Naive thymus-derived CD4-positive, alpha-beta T cell (primary cell): Measurements from ENCODE around the gene IL1RN. TPM values are rescaled to one million over a fixed set of nuclear protein-coding genes. Genes with fewer than 3 reads are reported as not detected.

ENCODE experiments used
- ATAC-seq: fragments of 150-1000 bp; cut with Tn5 transposase; 2 replicates; pipeline ENCODE4 v1.10.0; 2021; ENCODE audit warnings: mild to moderate bottlenecking, moderate library complexity
- CTCF ChIA-PET: fragments of 350-600 bp; sonication (Branson Sonifier 250); formaldehyde crosslinking; loops from one replicate; lab custom pipeline; 2021; ENCODE audit warnings: antibody characterized with exemption; lab: Charles Lee
- POLR2A ChIA-PET: fragments of 350-600 bp; sonication (Branson Sonifier 250); formaldehyde crosslinking; loops from one replicate; lab custom pipeline; 2021; ENCODE audit warnings: antibody characterized with exemption, inconsistent platforms; lab: Charles Lee
- DNase-seq, 9 donors: peaks; one replicate each; pipeline versions ENCODE4 v3.0.0 to v3.0.0-alpha.2; 2020 to 2022; ENCODE audit warnings: mixed read lengths in 1 of 9
- H3K27ac ChIP-seq: one replicate; pipeline ENCODE4 v1.7.0; 2013; ENCODE audit warnings: mild to moderate bottlenecking, low read depth, low read length, moderate library complexity
- H3K27me3 ChIP-seq, 2 donors: one replicate each; pipeline ENCODE4 v1.7.0; 2013; ENCODE audit warnings: low read length in 2 of 2, mild to moderate bottlenecking in 2 of 2, moderate library complexity in 2 of 2; ENCODE audit not compliant: control insufficient read depth in 2 of 2, insufficient read depth in 2 of 2
- H3K36me3 ChIP-seq, 3 experiments: 1 replicate in 2 of 3; 2 replicates in 1 of 3; pipeline ENCODE4 v1.7.0; 2013; ENCODE audit warnings: low read length in 3 of 3, mild to moderate bottlenecking in 3 of 3, moderate library complexity in 1 of 3; ENCODE audit not compliant: insufficient read depth in 3 of 3, control insufficient read depth in 2 of 3
- H3K4me1 ChIP-seq, 2 donors: one replicate each; pipeline ENCODE4 v1.7.0; 2013; ENCODE audit warnings: low read length in 2 of 2, mild to moderate bottlenecking in 2 of 2, moderate library complexity in 1 of 2; ENCODE audit not compliant: control insufficient read depth in 2 of 2, insufficient read depth in 2 of 2
- H3K4me3 ChIP-seq: 2 replicates; pipeline ENCODE4 v1.7.0; 2013; ENCODE audit warnings: mild to moderate bottlenecking, low read length
- H3K9me3 ChIP-seq, 3 experiments: 1 replicate in 2 of 3; 2 replicates in 1 of 3; pipeline ENCODE4 v1.7.0; 2013; ENCODE audit warnings: low read length in 3 of 3; ENCODE audit not compliant: control insufficient read depth in 2 of 3
- H3K27ac Mint-ChIP-seq, 9 donors: one replicate each; pipeline ENCODE4 v1.8.0; 2020 to 2022; ENCODE audit warnings: mixed read lengths in 9 of 9, mild to moderate bottlenecking in 8 of 9, moderate library complexity in 5 of 9, inconsistent platforms in 2 of 9
- H3K27me3 Mint-ChIP-seq, 5 donors: one replicate each; pipeline ENCODE4 v1.8.0; 2021 to 2022; ENCODE audit warnings: mixed read lengths in 5 of 5, mild to moderate bottlenecking in 1 of 5
- H3K36me3 Mint-ChIP-seq, 5 donors: one replicate each; pipeline ENCODE4 v1.8.0; 2020 to 2022; ENCODE audit warnings: mixed read lengths in 5 of 5, mild to moderate bottlenecking in 3 of 5, inconsistent platforms in 1 of 5
- H3K4me1 Mint-ChIP-seq, 7 donors: one replicate each; pipeline ENCODE4 v1.8.0; 2020 to 2022; ENCODE audit warnings: mixed read lengths in 7 of 7, mild to moderate bottlenecking in 3 of 7, inconsistent platforms in 1 of 7
- H3K4me3 Mint-ChIP-seq, 10 donors: one replicate each; pipeline ENCODE4 v1.8.0; 2020 to 2022; ENCODE audit warnings: mild to moderate bottlenecking in 10 of 10, mixed read lengths in 10 of 10, moderate library complexity in 6 of 10, inconsistent platforms in 2 of 10
- H3K9me3 Mint-ChIP-seq, 11 donors: one replicate each; pipeline ENCODE4 v1.8.0; 2020 to 2022; ENCODE audit warnings: mixed read lengths in 11 of 11, mild to moderate bottlenecking in 4 of 11, inconsistent platforms in 1 of 11, moderate library complexity in 1 of 11
- intact Hi-C, 2 donors: fragments of 100-400 bp; cut with micrococcal nuclease; formaldehyde crosslinking; loops; one replicate each; pipeline ENCODE4 v1.15.1; 2023
- polyA plus RNA-seq, 2 donors: library from polyadenylated mRNA; unstranded; fragments of 300-500 nt; fragmentation: Illumina TruSeq; gene quantifications; one replicate each; pipeline ENCODE4 v1.2.3, GENCODE V29; 2021
- total RNA-seq, 6 experiments: library from RNA in 5 of 6; stranded (reverse) in 5 of 6; gene quantifications; 1 replicate in 5 of 6; 2 replicates in 1 of 6; pipeline ENCODE4 v1.2.3 and lab custom pipeline; 2021 to 2026

IL1RN gene, protein sequence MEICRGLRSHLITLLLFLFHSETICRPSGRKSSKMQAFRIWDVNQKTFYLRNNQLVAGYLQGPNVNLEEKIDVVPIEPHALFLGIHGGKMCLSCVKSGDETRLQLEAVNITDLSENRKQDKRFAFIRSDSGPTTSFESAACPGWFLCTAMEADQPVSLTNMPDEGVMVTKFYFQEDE
- 10 to 100 TPM in 1 of 5 experiments, 1 to 10 TPM in 4; 1.7 to 14.3 (median 2.3) TPM for total RNA-seq
- polyA plus RNA-seq, result not detected
- total RNA-seq (lab: John Stamatoyannopoulos, UW), result not detected

DNA sequence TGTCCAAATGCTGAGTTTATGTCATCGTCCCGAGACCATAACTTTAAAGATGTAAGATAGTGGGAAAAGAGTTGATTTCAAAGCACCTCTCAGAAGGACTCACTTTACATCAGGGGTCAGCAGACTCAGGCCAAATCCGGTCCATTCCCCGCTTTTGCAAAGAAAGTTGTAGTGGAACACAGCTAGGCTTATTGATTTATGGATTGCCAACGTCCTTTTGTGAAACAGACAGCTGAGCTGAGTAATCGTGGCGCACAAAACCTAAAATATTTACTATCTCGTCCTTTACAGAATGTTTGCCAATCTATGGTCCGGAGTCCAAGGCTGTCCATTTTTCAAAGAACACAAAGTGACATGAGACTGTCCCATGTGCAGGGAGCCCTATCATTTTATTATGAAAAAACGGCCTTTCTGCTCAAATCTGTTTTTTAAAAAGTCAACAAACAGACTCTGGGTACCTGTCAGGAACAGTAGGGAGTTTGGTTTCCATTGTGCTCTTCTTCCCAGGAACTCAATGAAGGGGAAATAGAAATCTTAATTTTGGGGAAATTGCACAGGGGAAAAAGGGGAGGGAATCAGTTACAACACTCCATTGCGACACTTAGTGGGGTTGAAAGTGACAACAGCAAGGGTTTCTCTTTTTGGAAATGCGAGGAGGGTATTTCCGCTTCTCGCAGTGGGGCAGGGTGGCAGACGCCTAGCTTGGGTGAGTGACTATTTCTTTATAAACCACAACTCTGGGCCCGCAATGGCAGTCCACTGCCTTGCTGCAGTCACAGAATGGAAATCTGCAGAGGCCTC is at the start of gene IL1RN:
TSS of gene IL1RN (plus strand) at position 754 of the 801 bp plus-strand sequence. CDS start at position 781, 27 bp downstream.
- Histone ChIP-seq H3K27ac (no peak within 1 kb of the TSS), H3K4me3 (no peak within 1 kb of the TSS), H3K9me3 (no peaks in the 10 kb centered on the region), H3K36me3 (no peaks in the 10 kb centered on the region), H3K27me3 (no peaks in the 10 kb centered on the region), H3K4me1 (no peaks in the 10 kb centered on the region)
- ATAC-seq, result peak; percentile 72
- ChIA-PET CTCF (no interaction called here), POLR2A (no interaction called here)
- Mint-ChIP-seq H3K4me3 (peak within 1 kb of the TSS in 1 of 10 donors; percentile 63), H3K27ac (no peak within 1 kb of the TSS), H3K36me3 (no peaks in the 10 kb centered on the region), H3K4me1 (peaks cover 0 to 19% (median 5%) of the 10 kb centered on the region in 7 donors), H3K27me3 (peaks cover 0 to 4% (median 0%) of the 10 kb centered on the region in 5 donors), H3K9me3 (peaks cover 0 to 3% (median 0%) of the 10 kb centered on the region in 11 donors)
- intact Hi-C loops, result no loop called here
- no peak for DNase-seq

DNA sequence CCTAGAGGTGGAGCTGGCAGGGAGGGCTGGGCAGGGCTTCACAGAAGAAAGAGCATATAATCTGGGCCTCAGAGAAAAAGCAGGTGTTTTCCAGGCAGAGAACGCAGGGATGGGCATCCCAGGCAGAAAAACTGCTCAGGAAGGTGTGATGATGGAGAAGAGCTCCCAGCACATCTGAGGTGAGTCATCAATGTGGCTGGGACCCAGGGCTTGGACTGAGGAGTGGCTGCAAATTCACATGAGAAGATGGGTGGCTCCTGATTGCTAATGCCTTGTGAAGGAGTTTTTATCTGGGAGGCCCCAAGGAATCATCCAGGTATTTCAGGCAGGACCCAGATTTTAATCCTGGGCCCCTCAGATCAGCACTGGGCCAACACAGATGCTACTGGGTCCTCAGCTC is 49.5 kb upstream of the IL1RN start:
- Mint-ChIP-seq H3K27me3 (peaks cover 0 to 7% (median 0%) of the 10 kb centered on the region in 5 donors), H3K27ac (peak overlapping the region in 1 of 9 donors; percentile 79), H3K9me3 (no peaks in the 10 kb centered on the region), H3K4me1 (peaks cover 4 to 22% (median 10%) of the 10 kb centered on the region in 7 donors), H3K4me3 (no peak overlapping the region), H3K36me3 (no peaks in the 10 kb centered on the region)
- DNase-seq (no peak), ATAC-seq (no peak)
- Histone ChIP-seq H3K27me3 (no peaks in the 10 kb centered on the region), H3K4me3 (no peak overlapping the region), H3K9me3 (no peaks in the 10 kb centered on the region), H3K4me1 (peaks cover 0 to 3% of the 10 kb centered on the region in 2 donors), H3K36me3 (no peaks in the 10 kb centered on the region), H3K27ac (no peak overlapping the region)
- intact Hi-C loops, result no loop called here
- POLR2A ChIA-PET, result no interaction called here
- CTCF ChIA-PET, result interaction anchor here (0.7 to 1.3 kb wide), 2 partner anchors 19 to 60 kb away, joined by 4 to 5 read pairs; partner anchors contain the start of gene IL36RN

DNA sequence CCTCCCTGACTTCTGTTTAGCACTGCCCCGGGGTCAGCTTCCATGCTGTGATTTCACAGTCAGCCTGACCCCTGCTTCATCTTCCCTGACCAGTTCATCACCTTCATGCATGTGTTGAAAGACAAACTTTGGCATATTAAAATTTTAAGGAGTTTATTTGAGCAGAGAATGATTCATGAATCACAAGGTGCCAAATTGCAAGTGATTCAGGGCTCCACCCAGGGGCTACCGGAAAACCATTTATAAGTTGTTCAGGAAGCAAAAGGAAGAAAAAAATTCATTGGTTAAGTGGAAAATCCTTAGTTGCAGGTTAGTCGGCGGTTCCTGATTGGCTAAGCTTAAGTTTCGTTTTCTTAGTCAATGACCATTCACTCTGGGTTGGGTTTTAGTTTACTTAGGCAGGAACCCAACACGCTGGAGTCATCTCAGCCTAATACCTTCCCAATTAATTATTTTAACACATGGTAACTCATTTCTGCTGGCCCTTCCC is 49.0 kb upstream of the IL1RN start:
- CTCF ChIA-PET, result interaction anchor here (1.3 kb wide), 1 partner anchor 60 kb away, joined by 5 read pairs; no protein-coding TSS in a partner anchor
- H3K4me1 ChIP-seq, result peaks cover 0 to 3% of the 10 kb centered on the region in 2 donors
- H3K27ac ChIP-seq, result no peak overlapping the region
- H3K4me1 Mint-ChIP-seq, result peaks cover 4 to 22% (median 10%) of the 10 kb centered on the region in 7 donors
- H3K4me3 ChIP-seq, result no peak overlapping the region
- peaks cover 0 to 7% (median 0%) of the 10 kb centered on the region in 5 donors for H3K27me3 Mint-ChIP-seq
- no peaks in the 10 kb centered on the region for H3K27me3 ChIP-seq
- H3K27ac Mint-ChIP-seq, result peak overlapping the region in 1 of 9 donors; percentile 14
- ATAC-seq (no peak), DNase-seq (no peak)
- no peaks in the 10 kb centered on the region for H3K36me3 ChIP-seq
- POLR2A ChIA-PET, result no interaction called here
- intact Hi-C loops, result no loop called here
- H3K36me3 Mint-ChIP-seq, result no peaks in the 10 kb centered on the region
- H3K4me3 Mint-ChIP-seq, result no peak overlapping the region
- H3K9me3 ChIP-seq, result no peaks in the 10 kb centered on the region
- no peaks in the 10 kb centered on the region for H3K9me3 Mint-ChIP-seq

DNA sequence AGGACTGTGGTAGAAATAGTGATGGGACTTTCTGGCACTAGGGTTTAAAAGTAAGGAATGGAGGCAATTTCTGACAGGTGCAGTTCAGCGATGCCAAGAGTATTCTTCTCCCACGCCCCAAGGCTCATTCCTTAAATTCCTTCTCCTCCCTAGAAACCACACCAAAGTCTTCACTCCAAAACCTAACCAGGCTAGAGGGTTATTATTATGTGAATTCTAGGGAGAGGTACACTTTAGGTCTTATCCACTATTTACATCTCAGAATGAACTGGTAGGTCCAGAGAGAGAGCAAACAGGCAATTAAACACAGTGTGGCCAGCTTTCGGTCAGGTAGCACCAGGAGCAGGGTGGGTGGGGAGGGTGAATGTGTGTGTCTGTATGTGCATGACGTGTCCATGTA is 48.3 kb upstream of the IL1RN start:
- no peak for DNase-seq
- no peaks in the 10 kb centered on the region for H3K9me3 Mint-ChIP-seq
- POLR2A ChIA-PET, result no interaction called here

DNA sequence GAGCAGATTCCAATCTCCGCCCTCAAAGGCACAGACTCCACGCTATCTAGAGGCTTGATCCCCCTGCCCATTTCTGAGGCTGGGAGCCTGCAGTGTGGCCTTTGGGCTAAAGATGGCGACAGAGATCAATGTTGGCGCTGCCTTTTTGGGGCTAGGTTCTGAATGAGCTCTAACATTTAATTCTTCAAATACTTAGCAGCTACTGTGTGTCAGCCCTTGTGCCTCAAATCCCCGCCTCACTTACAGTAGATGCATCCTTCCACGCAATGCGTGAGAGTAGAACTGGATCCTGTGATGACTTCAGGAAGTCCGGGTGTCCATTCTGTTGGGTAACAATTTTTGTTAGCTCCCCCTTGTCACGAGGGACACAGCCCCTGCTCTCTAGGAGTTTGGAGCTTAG is 47.3 kb upstream of the IL1RN start:
- ChIA-PET CTCF (interaction anchor here (0.6 to 1.7 kb wide), 12 partner anchors 12 to 296 kb away, joined by 3 to 8 read pairs (median 4); partner anchors contain the start of gene IL1F10), POLR2A (interaction anchor here (0.8 to 1.2 kb wide), 2 partner anchors 13 to 124 kb away, joined by 3 read pairs; no protein-coding TSS in a partner anchor)
- H3K4me3 Mint-ChIP-seq, result no peak overlapping the region
- H3K27ac ChIP-seq, result no peak overlapping the region
- no peaks in the 10 kb centered on the region for H3K9me3 Mint-ChIP-seq
- H3K4me1 ChIP-seq, result no peaks in the 10 kb centered on the region
- H3K36me3 Mint-ChIP-seq, result peaks cover 0 to 2% (median 0%) of the 10 kb centered on the region in 5 donors
- intact Hi-C loops, result loop anchor here (1.0 to 5.0 kb wide), 7 partner anchors 37 to 292 kb away; no protein-coding TSS in a partner anchor
- no peaks in the 10 kb centered on the region for H3K36me3 ChIP-seq
- H3K27ac Mint-ChIP-seq, result no peak overlapping the region
- H3K27me3 Mint-ChIP-seq, result peaks cover 0 to 7% (median 0%) of the 10 kb centered on the region in 5 donors
- H3K9me3 ChIP-seq, result no peaks in the 10 kb centered on the region
- H3K4me3 ChIP-seq, result no peak overlapping the region
- peaks cover 2 to 13% (median 4%) of the 10 kb centered on the region in 7 donors for H3K4me1 Mint-ChIP-seq
- DNase-seq (peak in 7 of 9 donors; percentile 26 to 55 (median 35)), ATAC-seq (peak; percentile 69)
- no peaks in the 10 kb centered on the region for H3K27me3 ChIP-seq

More for the DNA sequence above, 48.3 kb upstream of the IL1RN start:
- H3K4me1 ChIP-seq, result peaks cover 0 to 3% of the 10 kb centered on the region in 2 donors
- no peaks in the 10 kb centered on the region for H3K36me3 Mint-ChIP-seq
- intact Hi-C loops, result no loop called here
- H3K4me3 ChIP-seq, result no peak overlapping the region
- ATAC-seq, result no peak
- no peak overlapping the region for H3K27ac Mint-ChIP-seq
- no peak overlapping the region for H3K4me3 Mint-ChIP-seq
- no peak overlapping the region for H3K27ac ChIP-seq
- H3K4me1 Mint-ChIP-seq, result peaks cover 4 to 19% (median 10%) of the 10 kb centered on the region in 7 donors
- no peaks in the 10 kb centered on the region for H3K27me3 ChIP-seq
- no peaks in the 10 kb centered on the region for H3K9me3 ChIP-seq
- no peaks in the 10 kb centered on the region for H3K36me3 ChIP-seq
- CTCF ChIA-PET, result interaction anchor here (0.5 to 1.7 kb wide), 6 partner anchors 11 to 120 kb away, joined by 3 to 7 read pairs (median 3); partner anchors contain the start of genes IL1F10 and IL36A
- peaks cover 0 to 7% (median 0%) of the 10 kb centered on the region in 5 donors for H3K27me3 Mint-ChIP-seq

DNA sequence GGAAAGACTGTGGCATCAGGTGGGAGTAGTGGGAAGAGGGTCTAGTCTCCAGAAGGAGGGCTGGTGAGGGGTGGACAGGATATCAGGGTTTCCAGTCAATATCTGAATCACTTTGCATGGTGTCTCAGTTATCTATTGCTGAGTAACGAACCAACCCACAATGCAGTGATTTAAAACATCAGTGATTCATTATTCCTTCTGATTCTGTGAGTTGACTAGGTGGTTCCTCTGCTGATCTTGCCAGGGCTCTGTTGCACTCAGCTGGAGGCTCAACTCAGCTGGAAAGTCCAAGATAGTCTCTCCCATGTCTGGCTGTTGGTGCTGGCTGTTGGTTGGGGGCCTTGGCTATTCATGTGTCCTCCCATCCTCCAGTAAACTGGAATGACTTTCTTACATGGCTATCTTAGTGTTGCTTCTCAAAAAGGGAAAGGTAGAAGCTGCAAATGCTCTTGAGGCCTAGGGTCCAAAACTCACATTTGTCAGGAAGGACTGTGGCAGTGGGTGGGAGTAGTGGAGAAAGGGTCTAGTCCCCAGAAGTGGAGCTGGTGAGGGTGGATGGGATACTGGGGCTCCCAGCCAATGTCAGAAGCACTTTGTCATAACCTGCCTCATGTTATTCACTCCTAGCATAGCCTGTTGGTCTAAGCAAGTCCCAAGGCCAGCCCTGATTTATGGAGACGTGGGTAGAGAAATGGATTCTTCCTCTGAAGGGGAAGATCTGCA is 45.7 kb upstream of the IL1RN start:
- ChIA-PET POLR2A (no interaction called here), CTCF (no interaction called here)
- H3K9me3 ChIP-seq, result no peaks in the 10 kb centered on the region
- no peak overlapping the region for H3K4me3 ChIP-seq
- no peak overlapping the region for H3K4me3 Mint-ChIP-seq
- H3K27me3 ChIP-seq, result no peaks in the 10 kb centered on the region
- no peak overlapping the region for H3K27ac ChIP-seq
- DNase-seq (no peak), ATAC-seq (no peak)
- H3K27ac Mint-ChIP-seq, result no peak overlapping the region
- peaks cover 0 to 2% (median 0%) of the 10 kb centered on the region in 11 donors for H3K9me3 Mint-ChIP-seq
- H3K4me1 Mint-ChIP-seq, result peaks cover 0 to 12% (median 0%) of the 10 kb centered on the region in 7 donors
- H3K36me3 ChIP-seq, result no peaks in the 10 kb centered on the region
- H3K36me3 Mint-ChIP-seq, result peaks cover 0 to 7% (median 0%) of the 10 kb centered on the region in 5 donors
- intact Hi-C loops, result loop anchor here (2.0 to 5.0 kb wide), 3 partner anchors 36 to 291 kb away; no protein-coding TSS in a partner anchor
- H3K27me3 Mint-ChIP-seq, result peaks cover 0 to 7% (median 0%) of the 10 kb centered on the region in 5 donors
- no peaks in the 10 kb centered on the region for H3K4me1 ChIP-seq
